ENCODE results near the gene ANKFN1. TPM values are rescaled to one million over a fixed set of nuclear protein-coding genes. Genes with fewer than 3 reads are reported as not detected.

Gene ANKFN1
- total RNA-seq, 2 donors from 2014 or later = 0.26 to 0.33 TPM

- Histone ChIP-seq H3K27me3 (no peaks in the 10 kb centered on the region), H3K4me1 (no peaks in the 10 kb centered on the region), H3K4me3 (no peak overlapping the region), H3K36me3 (replicated peaks in 1 of 2; ENCODE audit: insufficient read depth in 1 of 2, low read depth in 2 of 2) (no peaks in the 10 kb centered on the region), H3K9me3 (no peaks in the 10 kb centered on the region), H3K27ac (no peak overlapping the region)
- ATAC-seq = no peak
- no peak for DNase-seq
- intact Hi-C loops (cut with DNase I) = no loop called here
- 72 to 73% methylated on average over 6 of the region's 6 CpGs for whole genome bisulfite sequencing, 2 donors
- no peak for TF ChIP-seq POLR2A (IDR thresholded peaks at IDR 0.05)
- TF ChIP-seq CTCF (IDR thresholded peaks at IDR 0.05) = no peak
Measured at GRCh38 chr17:56482229-56482628, 329.0 kb downstream of the ANKFN1 start.

DNA sequence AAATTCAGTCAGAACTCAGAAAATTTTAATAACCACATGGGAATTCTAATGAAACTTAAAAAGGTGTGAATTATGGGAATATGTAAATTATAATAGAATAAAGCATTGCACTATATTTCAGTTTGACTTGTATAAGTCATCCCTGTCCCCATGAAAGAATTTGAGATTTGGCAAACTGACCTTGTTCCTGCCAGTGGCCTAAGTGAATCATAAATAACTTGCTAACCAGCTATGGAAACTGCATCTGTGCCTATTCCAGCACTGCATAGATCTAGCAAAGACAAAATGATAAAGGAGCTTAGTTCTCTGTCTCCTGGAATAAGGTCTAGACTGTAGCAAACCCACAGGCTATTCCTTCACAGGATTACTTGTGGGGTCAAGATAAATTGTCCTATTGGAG is 333.5 kb downstream of the ANKFN1 start:
- Histone ChIP-seq H3K27ac (no peak overlapping the region), H3K27me3 (no peaks in the 10 kb centered on the region), H3K9me3 (no peaks in the 10 kb centered on the region), H3K4me3 (no peak overlapping the region), H3K4me1 (no peaks in the 10 kb centered on the region), H3K36me3 (replicated peaks in 1 of 2; ENCODE audit: insufficient read depth in 1 of 2, low read depth in 2 of 2) (no peaks in the 10 kb centered on the region)
- ATAC-seq (no peak), DNase-seq (no peak)
- intact Hi-C loops (cut with DNase I) = no loop called here
- TF ChIP-seq POLR2A (IDR thresholded peaks at IDR 0.05) (no peak), CTCF (IDR thresholded peaks at IDR 0.05) (no peak)

GRCh38 chr17:56488800-56489199 is 335.5 kb downstream of the ANKFN1 start:
- no peak overlapping the region for H3K4me3 ChIP-seq
- H3K36me3 ChIP-seq (replicated peaks in 1 of 2; ENCODE audit: insufficient read depth in 1 of 2, low read depth in 2 of 2) = no peaks in the 10 kb centered on the region
- intact Hi-C loops (cut with DNase I) = no loop called here
- no peaks in the 10 kb centered on the region for H3K4me1 ChIP-seq
- H3K27me3 ChIP-seq = no peaks in the 10 kb centered on the region
- TF ChIP-seq POLR2A (IDR thresholded peaks at IDR 0.05) = no peak
- no peak for TF ChIP-seq CTCF (IDR thresholded peaks at IDR 0.05)
- WGBS, 2 donors = 69 to 87% methylated on average over 2 of the region's 2 CpGs
- no peaks in the 10 kb centered on the region for H3K9me3 ChIP-seq
- H3K27ac ChIP-seq = no peak overlapping the region
- DNase-seq = no peak
- no peak for ATAC-seq

GRCh38 chr17:56489980-56490379 is 336.7 kb downstream of the ANKFN1 start:
- no peak for DNase-seq
- H3K27me3 ChIP-seq = no peaks in the 10 kb centered on the region
- 69 to 70% methylated on average over 2 of the region's 2 CpGs for WGBS, 2 donors
- no peak overlapping the region for H3K4me3 ChIP-seq
- no peak overlapping the region for H3K27ac ChIP-seq
- intact Hi-C loops (cut with DNase I) = no loop called here
- no peak for TF ChIP-seq CTCF (IDR thresholded peaks at IDR 0.05)
- TF ChIP-seq POLR2A (IDR thresholded peaks at IDR 0.05) = no peak
- no peaks in the 10 kb centered on the region for H3K9me3 ChIP-seq
- H3K4me1 ChIP-seq = no peaks in the 10 kb centered on the region
- H3K36me3 ChIP-seq (replicated peaks in 1 of 2; ENCODE audit: insufficient read depth in 1 of 2, low read depth in 2 of 2) = no peaks in the 10 kb centered on the region
- ATAC-seq = no peak

DNA sequence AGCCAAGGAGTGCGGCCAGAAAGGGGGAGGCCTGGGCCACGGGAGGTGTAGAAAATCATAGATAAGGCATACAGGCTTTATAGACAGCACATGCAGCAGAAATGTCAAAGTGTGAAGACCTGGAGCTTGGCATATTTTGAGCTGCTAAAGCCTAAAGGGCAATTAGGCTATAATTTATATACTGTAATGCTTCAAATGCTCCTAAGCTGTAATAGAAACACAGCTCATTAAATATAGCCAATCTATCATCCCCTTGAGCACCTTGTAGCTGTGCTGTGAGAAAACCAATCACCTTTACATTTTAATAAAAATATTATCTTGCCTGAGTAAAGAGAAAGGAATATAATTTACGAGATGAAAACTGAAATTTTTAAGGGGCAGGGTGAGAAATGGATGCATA is 342.3 kb downstream of the ANKFN1 start:
- no peaks in the 10 kb centered on the region for H3K9me3 ChIP-seq
- no peak overlapping the region for H3K27ac ChIP-seq
- intact Hi-C loops (cut with DNase I) = no loop called here
- no peak for TF ChIP-seq CTCF (IDR thresholded peaks at IDR 0.05)
- ATAC-seq (no peak), DNase-seq (no peak)
- no peaks in the 10 kb centered on the region for H3K27me3 ChIP-seq
- no peaks in the 10 kb centered on the region for H3K4me1 ChIP-seq
- H3K4me3 ChIP-seq = no peak overlapping the region
- H3K36me3 ChIP-seq (replicated peaks in 1 of 2; ENCODE audit: insufficient read depth in 1 of 2, low read depth in 2 of 2) = no peaks in the 10 kb centered on the region
- WGBS, 2 donors = 44 to 45% methylated on average over 3 of the region's 3 CpGs

All from body of pancreas (tissue), 4 donors.